Right renal cortex interstitium (tissue), 3 donors: Measurements from ENCODE around the gene LSP1. TPM values are rescaled to one million over a fixed set of nuclear protein-coding genes. Genes with fewer than 3 reads are reported as not detected.
"Not testable (repeated sequence)": the region's sequence is repeated elsewhere in the genome, so short reads cannot be mapped to it uniquely, and the experiment has no call there.

Source experiments
- DNase-seq, 3 donors: peaks; one replicate each; pipeline ENCODE4 v3.0.0-alpha.2; 2013; ENCODE audit warnings: low read depth in 3 of 3, low spot score in 2 of 3
- polyA plus RNA-seq, 3 donors: library from polyadenylated mRNA; unstranded; fragments of 120-200 nt; gene quantifications; one replicate each; pipeline ENCODE4 v1.2.1, GENCODE V29; 2013; ENCODE audit not compliant: insufficient read length in 3 of 3

LSP1 gene
- polyA plus RNA-seq, 3 donors, result 4.2 to 4.8 (median 4.8) TPM

DNA sequence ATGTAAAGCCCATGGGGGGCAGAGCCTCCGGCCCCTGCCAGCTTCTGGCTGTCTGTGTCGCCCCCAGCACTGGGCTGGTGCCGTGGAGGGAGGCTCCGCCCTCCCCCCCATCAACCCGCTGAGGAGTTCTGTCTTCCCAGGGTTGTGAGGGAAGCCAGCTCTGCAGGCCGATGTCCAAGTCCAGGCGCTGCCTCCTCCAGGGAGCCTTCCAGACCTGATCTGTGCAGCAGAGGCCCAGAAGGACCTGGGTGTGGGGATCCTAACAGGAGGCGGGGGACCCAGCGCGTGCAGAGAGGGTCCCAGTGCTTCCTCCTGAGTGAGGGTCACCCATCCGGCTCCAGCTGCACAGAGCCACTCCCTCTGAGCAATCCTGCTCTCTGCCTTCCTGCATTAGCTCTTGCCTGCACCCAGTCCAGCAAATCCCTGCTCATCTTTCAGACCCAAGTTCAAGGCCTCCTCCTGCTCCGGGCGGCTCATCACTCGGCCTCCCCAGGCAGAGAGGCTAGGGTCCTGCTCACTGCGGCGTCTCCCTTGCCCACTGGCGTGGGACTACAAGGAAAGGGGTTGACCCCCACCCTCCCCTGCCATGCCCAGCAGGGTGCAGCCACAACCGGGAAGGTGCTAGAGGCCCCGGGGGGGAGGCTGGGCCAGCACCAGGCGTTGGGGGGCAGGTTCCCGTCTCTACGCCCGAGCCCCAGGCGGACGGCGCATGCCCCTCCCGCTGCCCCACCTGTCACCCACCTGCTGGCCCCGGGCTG lies 22.4 kb downstream of the LSP1 start:
- no peak for DNase-seq

DNA sequence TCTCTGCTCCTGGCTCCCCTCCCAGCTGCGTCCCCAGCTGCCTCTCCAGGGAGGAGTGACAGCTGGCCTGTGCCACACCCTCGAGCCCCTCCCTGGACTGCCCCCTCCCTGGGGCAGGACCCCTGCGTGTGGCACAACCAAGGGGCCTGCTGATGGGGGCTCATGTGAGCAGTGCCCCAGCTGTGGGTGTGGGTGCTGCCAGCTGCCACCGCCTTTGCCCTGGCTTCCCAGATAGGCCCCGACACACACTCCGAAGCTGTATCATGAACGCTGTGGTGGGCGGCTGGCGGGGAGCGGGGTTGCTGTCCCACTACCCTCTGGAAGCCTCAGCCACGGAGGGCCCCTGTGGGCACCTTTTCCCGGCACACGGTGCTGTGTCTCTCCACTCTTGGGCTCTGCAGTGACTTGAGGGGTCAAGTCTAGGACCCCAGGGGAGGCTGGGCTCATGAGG lies 23.0 kb downstream of the LSP1 start:
- not testable (repeated sequence) for DNase-seq

DNA sequence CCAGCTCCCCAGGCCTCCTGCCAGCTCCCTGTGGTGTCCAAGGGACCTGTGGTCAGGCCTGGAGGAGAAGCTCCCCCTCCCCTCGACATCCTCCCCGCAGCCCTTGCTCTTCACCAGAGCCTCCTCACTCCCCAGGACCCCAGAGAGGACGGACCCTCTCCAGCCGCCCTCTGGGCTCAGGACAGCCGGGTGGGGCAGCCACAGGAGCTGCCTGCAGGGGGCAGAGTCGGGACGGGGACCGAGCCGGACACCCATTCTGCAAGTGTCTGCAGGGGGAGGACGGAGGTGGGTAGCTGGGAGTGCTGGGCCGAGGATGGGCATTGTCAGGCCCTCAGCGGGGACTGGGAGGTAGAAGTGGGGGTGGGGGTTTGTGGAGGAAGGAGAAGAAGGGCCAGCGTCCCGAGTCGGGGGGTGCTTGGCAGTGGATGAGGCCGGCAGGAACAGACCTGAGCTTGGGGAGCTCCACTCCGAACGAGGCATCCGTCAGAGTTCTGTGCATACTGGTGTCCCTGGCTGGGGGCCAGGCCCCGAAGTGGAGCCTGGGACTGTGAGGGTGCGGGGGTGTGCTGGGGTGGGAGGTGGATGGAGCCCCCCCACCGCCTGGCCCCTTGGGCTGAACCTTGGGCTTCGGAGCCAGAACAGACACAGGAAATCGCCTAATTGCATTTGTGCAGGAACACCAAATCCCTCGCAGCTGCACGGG lies 23.6 kb downstream of the LSP1 start:
- DNase-seq, result no peak

DNA sequence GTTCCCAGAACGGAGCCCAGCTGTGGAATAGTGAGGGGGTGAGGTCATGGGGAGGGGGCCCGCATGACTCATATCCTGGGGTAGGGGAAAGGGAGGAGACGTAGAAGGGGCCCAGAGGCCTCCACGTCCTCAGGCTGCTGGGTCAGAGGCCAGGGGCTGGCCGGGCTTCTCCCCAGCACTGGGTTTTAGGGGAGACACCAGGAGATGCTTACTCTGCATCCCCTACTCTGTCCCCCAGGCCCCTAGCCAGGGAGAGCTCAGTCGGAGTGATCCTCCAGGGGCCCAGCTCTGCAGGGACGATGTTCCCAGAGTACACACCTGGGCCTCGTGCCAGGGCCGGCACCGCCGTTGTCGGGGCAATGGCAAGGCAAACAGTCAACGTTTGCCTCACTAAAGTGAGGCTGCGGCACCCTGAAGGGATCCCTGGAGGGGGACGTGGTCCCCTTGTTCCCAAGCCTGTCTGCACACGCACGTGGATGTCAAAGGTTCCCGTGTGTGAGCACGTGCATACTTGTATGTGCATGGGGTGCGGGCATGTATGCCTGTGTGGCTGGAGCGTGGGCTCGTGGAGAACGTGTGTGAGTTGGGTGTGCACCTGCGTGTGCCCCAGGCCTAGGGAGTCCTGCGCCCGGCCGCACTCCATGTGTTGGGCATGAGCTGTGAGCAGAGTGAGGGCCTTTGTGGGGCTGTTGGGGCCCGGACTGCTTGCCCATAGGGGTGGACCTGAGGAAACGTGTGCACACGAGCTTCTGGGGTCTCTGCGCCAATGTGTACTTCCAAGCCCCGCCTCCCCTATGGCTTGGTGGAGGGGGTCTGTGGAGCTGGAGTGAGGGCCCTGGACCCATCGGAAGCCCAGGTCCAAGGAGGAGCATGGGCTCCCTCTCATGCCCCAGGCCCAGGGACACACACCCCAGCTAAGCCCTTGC lies 24.6 kb downstream of the LSP1 start:
- no peak for DNase-seq

DNA sequence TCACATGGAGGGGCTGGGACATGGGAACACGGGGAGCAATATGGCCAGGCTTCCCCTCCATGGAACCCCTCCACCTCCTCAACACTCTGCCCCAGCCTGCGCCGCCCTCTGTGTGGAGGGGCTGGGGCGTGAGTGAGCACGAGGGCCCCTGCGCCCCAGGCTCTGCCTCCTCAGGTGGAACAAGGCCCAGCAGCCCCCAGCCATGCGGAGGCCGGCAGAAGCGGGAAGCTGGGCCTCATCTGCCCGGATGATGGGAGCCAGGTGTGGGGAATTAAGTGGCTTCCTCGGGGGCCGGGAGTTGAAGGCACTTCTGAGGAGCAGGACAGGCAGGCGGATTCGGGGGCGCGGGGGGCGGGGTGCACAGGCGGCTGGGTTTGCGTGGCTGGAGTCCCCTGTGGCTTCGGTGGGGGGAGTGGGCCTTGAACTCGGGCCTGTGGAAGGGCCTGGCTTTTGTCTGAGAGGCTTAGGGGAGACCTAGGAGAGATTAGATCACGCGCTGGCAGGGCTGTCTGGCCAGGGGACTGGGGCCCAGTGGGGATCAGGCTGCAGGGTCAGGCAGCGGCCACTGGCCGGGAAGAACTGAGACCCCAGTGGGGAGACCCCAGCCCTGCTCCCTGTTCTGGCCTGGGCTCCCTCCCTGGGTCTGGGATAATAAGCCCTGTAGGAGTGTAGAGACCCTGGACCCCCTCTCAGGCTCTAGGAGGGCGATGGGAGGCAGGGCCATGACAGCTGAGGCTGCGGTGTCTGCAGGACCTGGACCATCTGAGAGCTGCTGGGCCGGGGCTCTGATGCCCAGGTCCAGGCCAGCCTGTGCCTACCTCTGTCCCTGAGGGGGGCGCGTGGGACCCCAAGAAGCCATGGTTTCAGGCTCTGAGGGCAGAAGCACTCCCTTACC lies 25.5 kb downstream of the LSP1 start:
- no peak for DNase-seq

DNA sequence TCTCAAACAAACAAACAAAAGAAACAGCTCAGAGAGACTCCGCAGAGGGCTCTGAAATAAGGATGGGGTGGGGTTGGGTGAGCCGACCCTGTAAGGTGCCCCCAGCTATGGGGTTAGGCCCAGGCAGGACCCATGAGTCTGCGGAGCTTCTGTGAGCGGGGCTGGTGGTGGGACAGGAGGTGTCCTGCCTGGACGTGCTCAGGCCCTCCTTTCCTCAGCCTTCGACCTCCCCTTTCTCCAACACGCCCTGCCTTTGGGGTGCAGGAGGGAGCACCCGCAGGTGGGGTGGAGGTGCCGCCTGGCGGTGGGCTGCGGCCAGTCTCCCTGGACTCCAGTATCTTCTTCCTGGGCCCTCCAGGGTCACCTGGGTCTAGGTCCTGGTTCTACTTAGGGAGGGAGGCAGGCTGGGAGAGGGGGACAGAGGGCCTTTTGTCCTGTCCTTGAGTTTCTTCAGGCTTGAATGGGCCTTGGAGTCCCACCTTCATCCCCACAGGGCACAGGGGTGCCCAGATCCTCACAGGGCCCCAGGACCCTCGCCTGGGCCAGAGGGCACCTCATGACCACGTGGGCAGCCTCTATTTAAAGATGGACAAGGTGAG lies 26.6 kb downstream of the LSP1 start:
- no peak for DNase-seq

DNA sequence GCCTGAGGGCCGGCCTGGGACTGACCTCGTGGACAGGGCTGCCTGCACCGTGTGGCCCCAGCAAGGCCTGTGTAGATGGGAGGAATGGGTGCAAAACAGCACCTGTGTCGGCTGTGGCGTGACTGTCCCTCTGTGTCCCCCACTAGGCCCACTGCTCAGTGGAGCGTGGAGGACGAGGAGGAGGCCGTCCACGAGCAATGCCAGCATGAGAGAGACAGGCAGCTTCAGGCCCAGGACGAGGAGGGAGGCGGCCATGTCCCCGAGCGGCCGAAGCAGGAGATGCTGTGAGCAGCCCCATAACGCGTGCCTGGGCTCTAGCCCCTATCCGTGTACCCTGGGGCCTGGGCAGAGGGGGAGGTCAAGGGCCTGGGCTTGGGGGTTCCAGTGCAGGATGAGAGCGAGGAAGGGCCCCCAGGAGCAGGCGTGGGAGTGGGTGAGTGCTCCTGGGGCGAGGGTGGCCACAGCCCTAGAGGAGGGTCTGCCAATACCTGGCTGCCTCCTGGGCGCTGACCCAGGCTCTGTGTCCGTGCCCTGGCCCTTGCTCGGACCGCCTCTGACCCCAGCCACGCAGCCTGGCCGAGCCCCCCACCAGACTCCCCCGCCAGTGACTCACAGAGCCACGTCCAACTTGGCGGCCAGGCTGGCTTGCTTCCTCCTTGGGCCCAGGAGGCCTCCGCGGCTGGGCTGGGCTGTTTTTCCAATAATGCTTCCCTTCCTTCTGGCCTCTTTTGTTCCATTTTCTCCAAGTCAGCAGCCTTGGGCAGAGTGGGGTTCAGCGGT lies 27.2 kb downstream of the LSP1 start:
- DNase-seq, result no peak

DNA sequence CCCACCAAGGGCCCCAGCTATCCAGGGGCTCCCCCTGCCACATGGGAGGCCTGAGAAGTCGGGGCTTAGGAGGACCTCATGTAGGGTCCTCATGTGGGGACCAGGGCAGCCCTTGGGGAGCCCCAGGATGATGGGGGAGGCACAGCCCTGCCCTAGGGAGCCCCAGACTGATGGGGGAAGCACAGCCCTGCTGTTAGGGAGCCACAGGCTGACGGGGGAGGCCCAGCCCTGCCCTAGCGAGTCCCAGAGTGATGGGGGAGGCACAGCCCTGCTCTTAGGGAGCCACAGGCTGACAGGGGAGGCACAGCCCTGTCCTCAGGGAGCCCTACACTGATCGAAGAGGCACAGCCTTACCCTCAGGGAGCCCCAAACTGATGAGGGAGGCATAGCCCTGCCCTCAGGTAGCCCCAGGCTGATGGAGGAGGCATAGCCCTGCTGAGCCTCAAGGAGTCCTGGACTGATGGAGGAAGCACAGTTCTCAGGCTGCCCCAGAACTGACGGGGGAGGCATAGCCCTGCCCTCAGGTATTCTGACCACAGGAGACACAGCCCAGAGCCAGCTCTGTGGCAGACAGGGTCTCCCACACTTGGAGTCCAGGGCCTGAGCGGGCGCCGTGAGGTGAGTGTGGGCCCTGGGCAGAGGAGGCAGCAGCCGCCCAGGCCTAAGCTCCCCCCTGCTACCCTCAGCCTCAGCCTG lies 28.0 kb downstream of the LSP1 start:
- DNase-seq, result no peak

DNA sequence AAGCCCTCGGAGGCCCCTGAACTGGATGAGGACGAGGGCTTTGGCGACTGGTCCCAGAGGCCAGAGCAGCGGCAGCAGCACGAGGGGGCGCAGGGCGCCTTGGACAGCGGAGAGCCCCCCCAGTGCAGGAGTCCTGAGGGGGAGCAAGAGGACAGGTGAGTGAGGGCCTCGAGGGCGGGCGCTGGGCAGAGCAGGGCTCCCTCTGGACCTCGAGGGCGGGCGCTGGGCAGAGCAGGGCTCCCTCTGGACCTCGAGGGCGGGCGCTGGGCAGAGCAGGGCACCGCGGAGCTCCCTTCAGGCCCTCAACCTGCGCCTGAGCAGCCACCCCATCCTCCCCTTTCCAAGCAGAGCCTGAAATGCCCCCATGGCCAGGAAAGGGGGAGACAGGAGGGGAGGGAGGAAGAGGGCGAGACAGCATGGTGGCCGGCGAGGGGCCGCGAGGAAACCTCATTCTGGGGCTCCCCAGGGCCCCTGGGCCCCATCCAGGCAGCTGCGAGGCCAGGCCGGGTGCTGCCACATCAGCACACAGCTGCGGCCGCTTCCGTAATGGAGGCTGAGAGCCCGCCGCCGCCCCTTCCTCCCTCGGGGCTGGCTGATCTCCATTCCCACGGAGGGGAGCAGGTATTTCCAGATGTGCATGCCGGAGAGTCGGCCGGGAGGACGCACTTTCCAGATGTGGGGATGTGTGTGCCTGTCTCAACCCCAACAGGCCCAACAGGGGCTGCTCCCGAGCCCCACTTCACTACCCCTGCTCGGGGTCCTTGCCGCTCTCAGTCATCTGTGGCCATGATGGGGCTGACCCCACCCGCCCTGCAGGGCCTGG lies 28.8 kb downstream of the LSP1 start:
- no peak for DNase-seq

DNA sequence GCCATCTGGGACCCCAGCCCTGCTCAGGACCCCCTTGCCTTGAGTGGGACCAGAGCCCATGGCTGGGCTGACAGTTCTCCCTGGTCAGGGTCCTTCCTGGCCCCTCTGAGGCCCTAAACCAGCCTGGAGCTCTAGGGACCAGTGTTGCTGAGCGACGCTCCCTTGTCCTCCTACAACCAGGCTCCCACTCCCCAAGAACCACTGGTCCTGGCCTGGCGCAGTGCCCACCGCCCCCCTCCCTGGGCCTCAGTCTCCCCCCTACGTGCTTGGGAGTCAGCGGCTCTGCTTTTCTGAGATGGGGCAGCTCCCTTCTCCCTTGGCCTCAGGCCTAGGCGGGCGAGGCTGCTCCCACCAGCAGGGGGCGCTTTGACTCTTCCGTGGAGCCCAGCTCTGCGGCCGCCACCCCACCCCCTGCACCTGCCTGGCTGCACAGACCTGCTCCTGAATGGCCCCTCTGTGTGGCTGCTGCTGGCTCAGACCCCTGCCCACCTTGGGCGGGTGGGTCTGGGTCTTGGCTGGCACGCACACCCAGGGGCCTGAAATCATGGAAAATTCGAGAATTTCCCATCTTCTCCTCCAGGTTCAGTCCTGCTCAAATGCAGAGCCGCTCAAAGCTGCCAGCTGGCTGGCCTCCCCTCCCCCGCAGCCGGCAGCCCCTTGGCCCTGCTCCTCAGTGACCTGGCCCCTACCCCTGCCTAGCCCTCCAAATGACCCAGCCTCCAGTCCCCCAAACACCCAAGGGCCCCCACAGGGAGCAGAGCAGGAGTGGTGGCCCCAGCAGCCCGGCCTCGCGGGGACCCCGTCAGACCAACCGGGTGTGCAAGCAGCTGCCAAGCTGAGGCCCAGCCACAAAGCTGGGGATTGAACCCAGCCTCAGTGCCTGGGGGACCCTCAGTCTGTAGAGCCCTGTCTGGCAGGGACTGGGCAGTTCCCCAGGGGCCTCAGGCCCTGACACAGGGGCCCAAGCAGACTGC lies 29.7 kb downstream of the LSP1 start:
- DNase-seq, result peak in 1 of 3 donors; percentile 75

DNA sequence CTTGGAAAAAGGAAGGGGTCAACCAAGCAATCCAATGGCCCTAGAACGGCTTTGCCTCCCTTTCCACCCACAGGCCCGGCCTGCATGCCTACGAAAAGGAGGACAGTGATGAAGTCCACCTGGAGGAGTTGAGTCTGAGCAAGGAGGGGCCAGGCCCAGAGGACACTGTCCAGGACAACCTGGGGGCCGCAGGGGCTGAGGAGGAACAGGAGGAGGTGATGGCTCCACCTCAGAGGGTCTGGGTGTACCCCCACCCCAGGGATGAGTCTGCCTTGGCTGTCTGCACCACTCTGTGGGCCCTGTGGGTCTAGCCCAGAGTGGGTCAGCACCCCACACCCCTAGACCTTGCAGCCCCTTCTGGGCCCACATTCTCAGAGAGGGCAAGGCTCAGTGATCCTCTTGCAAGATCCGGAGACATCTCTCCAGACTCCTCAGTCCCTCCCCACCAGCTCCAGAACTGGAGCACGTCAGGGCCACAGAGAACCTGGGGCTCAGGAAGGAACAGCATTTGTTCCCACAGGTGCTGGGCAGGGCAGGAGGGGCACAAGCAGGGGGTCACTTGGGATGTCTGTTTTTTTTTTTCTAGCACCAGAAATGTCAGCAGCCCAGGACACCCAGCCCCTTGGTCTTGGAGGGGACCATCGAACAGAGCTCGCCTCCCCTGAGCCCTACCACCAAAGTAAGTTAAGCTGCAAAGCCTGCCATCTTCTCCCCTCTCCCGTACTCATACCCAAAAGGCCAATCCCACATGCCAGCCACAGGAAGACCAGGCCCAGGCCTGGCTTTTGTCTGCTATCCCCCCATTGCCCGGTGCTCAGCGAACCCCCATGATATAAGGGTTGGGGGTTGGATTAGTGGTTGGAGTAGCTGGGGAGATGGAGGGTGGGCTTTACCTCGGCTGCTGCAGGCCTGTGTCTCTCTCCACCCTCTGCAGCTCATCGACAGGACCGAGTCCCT lies 30.7 kb downstream of the LSP1 start:
- DNase-seq, result no peak

DNA sequence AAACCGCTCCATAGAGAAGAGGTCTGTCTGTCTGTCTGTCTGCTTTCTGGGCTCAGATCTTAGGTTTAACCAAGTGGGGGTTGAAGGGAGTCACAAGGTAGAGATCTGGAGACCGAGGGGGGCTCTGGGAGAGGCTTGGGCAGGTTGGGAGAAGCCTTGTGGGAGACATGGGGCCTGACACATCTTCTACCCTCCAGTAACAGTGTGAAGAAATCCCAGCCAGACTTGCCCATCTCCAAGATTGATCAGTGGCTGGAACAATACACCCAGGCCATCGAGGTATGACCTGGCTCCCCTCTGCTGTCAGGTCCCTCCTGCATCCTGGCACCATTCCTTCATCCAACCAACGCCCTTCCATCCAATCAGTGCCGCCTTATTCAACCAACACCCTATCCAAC lies 31.4 kb downstream of the LSP1 start:
- DNase-seq, result no peak

DNA sequence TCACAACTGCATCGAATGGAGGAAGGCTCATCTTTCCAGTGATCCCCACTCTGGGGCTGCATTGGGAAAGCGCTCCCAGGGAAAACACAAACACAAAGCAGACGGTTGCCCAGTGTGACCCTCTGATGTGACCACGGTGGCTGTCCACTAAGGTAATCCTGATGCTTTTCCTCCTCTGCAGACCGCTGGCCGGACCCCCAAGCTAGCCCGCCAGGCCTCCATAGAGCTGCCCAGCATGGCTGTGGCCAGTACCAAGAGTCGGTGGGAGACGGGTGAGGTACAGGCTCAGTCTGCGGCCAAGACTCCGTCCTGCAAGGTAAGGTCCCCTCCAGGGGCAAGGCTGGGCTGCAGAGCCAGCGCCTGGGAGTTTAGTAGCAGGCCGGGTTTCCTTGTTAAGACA lies 33.7 kb downstream of the LSP1 start:
- not testable (repeated sequence) for DNase-seq

DNA sequence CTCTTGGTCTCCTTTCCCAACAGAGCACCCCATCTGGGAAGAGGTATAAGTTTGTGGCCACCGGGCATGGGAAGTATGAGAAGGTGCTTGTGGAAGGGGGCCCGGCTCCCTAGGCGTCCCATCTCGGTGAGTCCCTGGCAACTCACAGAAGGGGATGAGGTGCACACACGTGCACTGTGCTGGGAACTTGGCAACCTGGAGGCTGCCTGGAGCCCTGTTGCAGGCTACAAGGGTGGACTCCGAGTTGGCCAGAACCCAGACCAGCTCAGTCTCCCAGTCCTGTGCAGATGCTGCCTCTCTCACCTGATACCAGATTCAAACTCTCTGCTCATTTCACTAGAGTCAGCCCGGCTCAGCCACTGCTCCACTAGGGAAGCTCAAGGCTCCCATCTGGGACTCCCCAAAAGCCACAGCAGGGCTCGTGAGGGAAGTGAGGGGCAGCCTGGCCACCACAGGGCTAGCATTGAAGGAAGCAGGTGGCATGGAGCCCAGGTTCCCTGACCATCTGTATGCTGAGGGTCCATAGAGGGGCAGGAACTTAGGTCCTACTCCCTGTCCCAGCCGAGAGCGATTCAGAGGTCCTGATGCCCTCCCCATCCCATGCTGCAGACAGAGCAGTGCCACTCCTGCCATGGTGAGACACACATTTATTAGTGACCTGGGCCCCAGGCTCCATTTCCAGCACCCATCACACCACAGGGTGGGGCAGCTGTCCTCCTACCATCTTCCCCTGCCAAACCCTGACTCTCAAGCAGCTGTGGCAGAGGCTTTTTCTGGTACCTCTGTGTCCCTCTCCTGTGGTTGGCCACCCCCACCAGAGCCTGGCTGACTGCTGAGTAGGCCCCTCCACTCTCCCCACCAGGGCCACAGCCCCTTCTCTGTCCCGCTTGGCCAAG lies 34.8 kb downstream of the LSP1 start:
- no peak for DNase-seq
